ENCODE measurements around the gene KNCN.

GRCh38 chr1:46533179-46533864 lies 18.1 kb downstream of the KNCN start:
- no peak for TF ChIP-seq POLR2AphosphoS5 (IDR thresholded peaks at IDR 0.05; ENCODE audit: low read depth, low read length)
- TF ChIP-seq TAF1 (IDR thresholded peaks at IDR 0.05; ENCODE audit: low read depth, low read length) = no peak
- TF ChIP-seq POLR2A (IDR thresholded peaks at IDR 0.05; ENCODE audit: low read depth, low read length) = no peak
- TF ChIP-seq POU2F2 (IDR thresholded peaks at IDR 0.05; ENCODE audit: low read depth, low read length) = no peak
- TF ChIP-seq SPI1 (IDR thresholded peaks at IDR 0.05; ENCODE audit: low read depth, low read length) = no peak
